ENCODE measurements around the gene NPFF. TPM values are rescaled to one million over a fixed set of nuclear protein-coding genes. Genes with fewer than 3 reads are reported as not detected.

Gene NPFF
- total and polyA plus RNA-seq, 10 donors, result 0.49 to 2.0 (median 1.3) TPM; not detected in 7

DNA sequence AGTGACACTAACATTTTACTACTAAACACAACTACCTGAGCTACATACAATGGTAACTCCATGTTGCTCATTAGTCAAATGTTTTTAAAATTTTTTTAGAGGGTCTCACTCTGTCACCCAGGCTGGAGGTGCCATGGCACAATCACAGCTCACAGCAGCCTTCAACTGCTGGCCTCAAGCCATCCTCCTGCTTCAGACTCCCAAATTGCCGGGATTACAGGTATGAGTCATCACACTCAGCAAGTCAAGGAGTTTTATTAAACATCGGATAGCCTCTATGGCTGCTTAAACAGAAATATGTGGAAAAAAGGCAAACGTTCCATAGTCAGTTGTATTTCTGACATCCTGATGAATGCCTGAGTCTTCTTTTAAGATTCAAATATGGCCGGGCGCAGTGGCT lies 11.1 kb upstream of the NPFF start:
- Histone ChIP-seq H3K27me3 (replicated peaks in 1 of 7) (no peaks in the 10 kb centered on the region), H3K36me3 (peaks cover 2 to 100% (median 92%) of the 10 kb centered on the region in 6 donors), H3K27ac (no peak overlapping the region), H3K4me3 (no peak overlapping the region), H3K4me1 (no peaks in the 10 kb centered on the region), H3K9me3 (no peaks in the 10 kb centered on the region)
- intact Hi-C loops (cut with DNase I; ENCODE audit: low total_unique reads), result no loop called here
- 90 to 95% (median 95%) methylated on average over 5 of the region's 5 CpGs for WGBS, 5 donors
- no peak for TF ChIP-seq POLR2AphosphoS5 (IDR thresholded peaks at IDR 0.05)
- TF ChIP-seq, protein P1, sequence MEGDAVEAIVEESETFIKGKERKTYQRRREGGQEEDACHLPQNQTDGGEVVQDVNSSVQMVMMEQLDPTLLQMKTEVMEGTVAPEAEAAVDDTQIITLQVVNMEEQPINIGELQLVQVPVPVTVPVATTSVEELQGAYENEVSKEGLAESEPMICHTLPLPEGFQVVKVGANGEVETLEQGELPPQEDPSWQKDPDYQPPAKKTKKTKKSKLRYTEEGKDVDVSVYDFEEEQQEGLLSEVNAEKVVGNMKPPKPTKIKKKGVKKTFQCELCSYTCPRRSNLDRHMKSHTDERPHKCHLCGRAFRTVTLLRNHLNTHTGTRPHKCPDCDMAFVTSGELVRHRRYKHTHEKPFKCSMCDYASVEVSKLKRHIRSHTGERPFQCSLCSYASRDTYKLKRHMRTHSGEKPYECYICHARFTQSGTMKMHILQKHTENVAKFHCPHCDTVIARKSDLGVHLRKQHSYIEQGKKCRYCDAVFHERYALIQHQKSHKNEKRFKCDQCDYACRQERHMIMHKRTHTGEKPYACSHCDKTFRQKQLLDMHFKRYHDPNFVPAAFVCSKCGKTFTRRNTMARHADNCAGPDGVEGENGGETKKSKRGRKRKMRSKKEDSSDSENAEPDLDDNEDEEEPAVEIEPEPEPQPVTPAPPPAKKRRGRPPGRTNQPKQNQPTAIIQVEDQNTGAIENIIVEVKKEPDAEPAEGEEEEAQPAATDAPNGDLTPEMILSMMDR (IDR thresholded peaks at IDR 0.05 in 8 of 11, conservative IDR thresholded peaks at IDR 0.05 in 3 of 11), result no peak
- no peak for TF ChIP-seq POLR2A (IDR thresholded peaks at IDR 0.05)
- DNase-seq, result no peak

- TF ChIP-seq POLR2AphosphoS5 (IDR thresholded peaks at IDR 0.05) (no peak), POLR2A (IDR thresholded peaks at IDR 0.05) (no peak)
- TF ChIP-seq, protein P1 (IDR thresholded peaks at IDR 0.05 in 8 of 11, conservative IDR thresholded peaks at IDR 0.05 in 3 of 11), result no peak
- no peak overlapping the region for H3K27ac ChIP-seq
- H3K9me3 ChIP-seq, result no peaks in the 10 kb centered on the region
- 85 to 90% (median 87%) methylated on average over 13 of the region's 13 CpGs for WGBS, 5 donors
- no peak overlapping the region for H3K4me3 ChIP-seq
- H3K27me3 ChIP-seq (replicated peaks in 1 of 7), result no peaks in the 10 kb centered on the region
- DNase-seq, result no peak
- intact Hi-C loops (cut with DNase I; ENCODE audit: low total_unique reads), result no loop called here
- H3K4me1 ChIP-seq, result no peaks in the 10 kb centered on the region
- peaks cover 2 to 100% (median 89%) of the 10 kb centered on the region in 6 donors for H3K36me3 ChIP-seq
Observed at GRCh38 chr12:53516758-53517455, 9.6 kb upstream of the NPFF start.

DNA sequence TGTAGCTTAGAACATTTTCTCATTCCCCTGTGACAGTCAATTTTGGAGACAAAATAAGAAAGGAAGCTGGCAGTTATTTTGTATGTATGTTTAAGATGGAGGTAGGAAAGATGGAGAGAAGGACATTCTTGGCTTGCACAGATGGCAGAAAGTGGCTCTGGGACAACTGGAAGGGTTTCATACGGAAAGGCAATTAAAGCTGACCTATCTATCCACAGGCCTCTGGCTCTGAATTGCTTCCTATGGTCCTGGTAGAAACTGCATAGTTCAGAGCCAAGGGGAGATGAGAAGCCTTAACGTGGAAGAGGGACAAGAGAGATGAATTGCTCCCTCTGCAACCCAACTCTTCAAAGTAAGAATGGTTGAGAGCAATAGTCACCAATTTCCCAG lies 8.0 kb upstream of the NPFF start:
- Histone ChIP-seq H3K4me3 (no peak overlapping the region), H3K4me1 (no peaks in the 10 kb centered on the region), H3K27me3 (replicated peaks in 1 of 7) (no peaks in the 10 kb centered on the region), H3K36me3 (peaks cover 2 to 100% (median 91%) of the 10 kb centered on the region in 6 donors), H3K9me3 (no peaks in the 10 kb centered on the region), H3K27ac (no peak overlapping the region)
- intact Hi-C loops (cut with DNase I; ENCODE audit: low total_unique reads), result no loop called here
- TF ChIP-seq POLR2A (IDR thresholded peaks at IDR 0.05), result no peak
- TF ChIP-seq, protein P1 (IDR thresholded peaks at IDR 0.05 in 8 of 11, conservative IDR thresholded peaks at IDR 0.05 in 3 of 11), result no peak
- no peak for TF ChIP-seq POLR2AphosphoS5 (IDR thresholded peaks at IDR 0.05)
- DNase-seq, result no peak
- WGBS, 5 donors, result 82 to 97% (median 95%) methylated on average over 2 of the region's 2 CpGs

GRCh38 chr12:53514628-53515290 lies 7.5 kb upstream of the NPFF start:
- 79 to 87% (median 83%) methylated on average over 6 of the region's 6 CpGs for WGBS, 5 donors
- intact Hi-C loops (cut with DNase I; ENCODE audit: low total_unique reads), result no loop called here
- H3K4me1 ChIP-seq, result no peaks in the 10 kb centered on the region
- H3K4me3 ChIP-seq, result no peak overlapping the region
- TF ChIP-seq POLR2A (IDR thresholded peaks at IDR 0.05) (no peak), POLR2AphosphoS5 (IDR thresholded peaks at IDR 0.05) (no peak)
- TF ChIP-seq, protein P1 (IDR thresholded peaks at IDR 0.05 in 8 of 11, conservative IDR thresholded peaks at IDR 0.05 in 3 of 11), result no peak
- no peak for DNase-seq
- no peaks in the 10 kb centered on the region for H3K9me3 ChIP-seq
- no peak overlapping the region for H3K27ac ChIP-seq
- peaks cover 2 to 100% (median 86%) of the 10 kb centered on the region in 6 donors for H3K36me3 ChIP-seq
- H3K27me3 ChIP-seq (replicated peaks in 1 of 7), result no peaks in the 10 kb centered on the region

Data from spleen (tissue), 11 donors.